Peyer's patch (tissue), 4 donors: ENCODE data around the gene SUGCT.

ENCODE experiments used
- POLR2A ChIP-seq, 2 donors: fragments of 450-650 bp; IDR thresholded peaks; one replicate each; pipeline ENCODE4 v1.5.1; 2017; ENCODE audit warnings: antibody characterized with exemption in 2 of 2, mild to moderate bottlenecking in 2 of 2, moderate library complexity in 2 of 2
- TF ChIP-seq, protein P1 (sequence below), 6 experiments: fragments of 450-650 bp in 4 of 6; fragments of 200-600 bp in 2 of 6; sonication (generic) in 1 of 6; IDR thresholded peaks; one replicate each; pipeline ENCODE4 v1.5.1; 2017 to 2019; ENCODE audit warnings: antibody characterized with exemption in 6 of 6, mild to moderate bottlenecking in 3 of 6, moderate library complexity in 1 of 6

DNA sequence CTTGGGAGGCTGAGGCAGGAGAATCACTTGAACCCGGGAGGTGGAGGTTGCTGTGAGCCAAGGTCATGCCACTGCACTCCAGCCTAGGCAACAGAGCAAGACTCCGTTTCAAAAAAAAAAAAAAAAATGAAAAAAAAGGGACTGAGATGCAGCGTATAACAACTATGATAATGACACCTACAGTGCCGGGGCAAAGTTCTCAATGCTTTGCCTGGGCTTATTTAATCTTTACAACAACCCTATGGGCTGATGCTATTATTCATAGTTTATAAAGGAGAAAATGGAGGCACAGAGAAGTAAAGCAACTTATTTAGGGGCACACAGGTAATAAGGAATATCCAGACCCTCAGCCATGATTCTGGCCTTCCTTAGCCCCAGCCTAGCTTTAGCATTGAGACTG, 47.6 kb downstream of the SUGCT start:
- TF ChIP-seq, protein P1, sequence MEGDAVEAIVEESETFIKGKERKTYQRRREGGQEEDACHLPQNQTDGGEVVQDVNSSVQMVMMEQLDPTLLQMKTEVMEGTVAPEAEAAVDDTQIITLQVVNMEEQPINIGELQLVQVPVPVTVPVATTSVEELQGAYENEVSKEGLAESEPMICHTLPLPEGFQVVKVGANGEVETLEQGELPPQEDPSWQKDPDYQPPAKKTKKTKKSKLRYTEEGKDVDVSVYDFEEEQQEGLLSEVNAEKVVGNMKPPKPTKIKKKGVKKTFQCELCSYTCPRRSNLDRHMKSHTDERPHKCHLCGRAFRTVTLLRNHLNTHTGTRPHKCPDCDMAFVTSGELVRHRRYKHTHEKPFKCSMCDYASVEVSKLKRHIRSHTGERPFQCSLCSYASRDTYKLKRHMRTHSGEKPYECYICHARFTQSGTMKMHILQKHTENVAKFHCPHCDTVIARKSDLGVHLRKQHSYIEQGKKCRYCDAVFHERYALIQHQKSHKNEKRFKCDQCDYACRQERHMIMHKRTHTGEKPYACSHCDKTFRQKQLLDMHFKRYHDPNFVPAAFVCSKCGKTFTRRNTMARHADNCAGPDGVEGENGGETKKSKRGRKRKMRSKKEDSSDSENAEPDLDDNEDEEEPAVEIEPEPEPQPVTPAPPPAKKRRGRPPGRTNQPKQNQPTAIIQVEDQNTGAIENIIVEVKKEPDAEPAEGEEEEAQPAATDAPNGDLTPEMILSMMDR (IDR thresholded peaks at IDR 0.05) = no peak
- TF ChIP-seq POLR2A (IDR thresholded peaks at IDR 0.05) = no peak
